K562 (cell line): ENCODE results near the gene GNB2. TPM values are rescaled to one million over a fixed set of nuclear protein-coding genes. Genes with fewer than 3 reads are reported as not detected.

Experiments used
- BCL6 ChIP-seq: fragments of 250-450 bp; sonication (Bioruptor Pico); IDR thresholded peaks from 2 replicates; pipeline ENCODE4 v1.4.0; 2020
- CHAMP1 ChIP-seq: fragments of 450-650 bp; IDR thresholded peaks from 2 replicates; pipeline ENCODE4 v1.6.1; 2016; ENCODE audit warnings: mild to moderate bottlenecking
- E2F1 ChIP-seq: sonication (generic); formaldehyde crosslinking; IDR thresholded peaks from 2 replicates; pipeline ENCODE4 v1.8.1; 2023; ENCODE audit warnings: mild to moderate bottlenecking, missing genetic modification reagents, moderate library complexity
- HDAC1 ChIP-seq, 2 experiments: fragments of 450-650 bp; IDR thresholded peaks; 2 replicates each; pipeline ENCODE4 v1.6.1; 2016 to 2017; ENCODE audit warnings: inconsistent platforms in 1 of 2, mild to moderate bottlenecking in 1 of 2, moderate library complexity in 1 of 2
- HMBOX1 ChIP-seq: sonication (generic); IDR thresholded peaks from 2 replicates; pipeline ENCODE4 v1.6.1; 2016
- MIER1 ChIP-seq: fragments of 450-650 bp; IDR thresholded peaks from 2 replicates; pipeline ENCODE4 v1.6.1; 2016; ENCODE audit warnings: antibody characterized with exemption, mild to moderate bottlenecking, low read depth
- MYC ChIP-seq, 2 experiments: fragments of 250-450 bp in 1 of 2; sonication (Bioruptor Pico) in 1 of 2; IDR thresholded peaks; 2 replicates each; pipeline versions ENCODE4 v1.5.1 to v1.6.1; 2012 to 2021; ENCODE audit warnings: low read depth in 2 of 2, borderline replicate concordance in 1 of 2, improper control_type of control experiment in 1 of 2, low read length in 1 of 2, mild to moderate bottlenecking in 1 of 2, moderate library complexity in 1 of 2
- PBX2 ChIP-seq, 2 experiments: IDR thresholded peaks in 1 of 2; conservative IDR thresholded peaks in 1 of 2; 2 replicates each; pipeline ENCODE4 v1.6.1; 2016; ENCODE audit warnings: low read depth in 2 of 2, mild to moderate bottlenecking in 1 of 2, missing compliant biosample characterization in 1 of 2, missing genetic modification characterization in 1 of 2, moderate library complexity in 1 of 2
- PHB2 ChIP-seq: fragments of 450-650 bp; IDR thresholded peaks from 2 replicates; pipeline ENCODE4 v1.6.1; 2017; ENCODE audit warnings: low read depth
- PRMT5 ChIP-seq: sonication (generic); formaldehyde crosslinking; IDR thresholded peaks from 2 replicates; pipeline ENCODE4 v1.5.0; 2020; ENCODE audit warnings: missing genetic modification reagents
- PRPF4 ChIP-seq: fragments of 200-400 bp; formaldehyde crosslinking; IDR thresholded peaks from one replicate; pipeline ENCODE4 v1.6.1; 2017; ENCODE audit warnings: low read length, low read depth, mild to moderate bottlenecking; ENCODE audit not compliant: insufficient read depth, poor library complexity, severe bottlenecking
- PTRF ChIP-seq: fragments of 450-650 bp; IDR thresholded peaks from 2 replicates; pipeline ENCODE4 v1.6.1; 2016; ENCODE audit warnings: mild to moderate bottlenecking, missing genetic modification characterization, missing compliant biosample characterization
- RFX1 ChIP-seq: fragments of 450-650 bp; IDR thresholded peaks from 2 replicates; pipeline ENCODE4 v1.6.1; 2016; ENCODE audit warnings: mild to moderate bottlenecking, moderate library complexity
- RFX5 ChIP-seq: IDR thresholded peaks from 2 replicates; pipeline ENCODE4 v1.6.1; 2011; ENCODE audit warnings: low read depth, mild to moderate bottlenecking, improper control_type of control experiment, low read length
- SMAD3 ChIP-seq: fragments of 450-650 bp; formaldehyde crosslinking; conservative IDR thresholded peaks from 2 replicates; pipeline ENCODE4 v1.4.0; 2020; ENCODE audit warnings: mild to moderate bottlenecking
- SNAPC5 ChIP-seq: fragments of 250-450 bp; sonication (Bioruptor Pico); IDR thresholded peaks from 2 replicates; pipeline ENCODE4 v1.8.0; 2021; ENCODE audit warnings: moderate library complexity, mild to moderate bottlenecking, inconsistent platforms
- TCFL5 ChIP-seq: fragments of 250-450 bp; sonication (Bioruptor Pico); conservative IDR thresholded peaks from 2 replicates; pipeline ENCODE4 v1.6.1; 2021; ENCODE audit warnings: mild to moderate bottlenecking, moderate library complexity, matching md5 sums
- USF2 ChIP-seq: sonication (generic); formaldehyde crosslinking; IDR thresholded peaks from 2 replicates; pipeline ENCODE4 v1.5.0; 2020; ENCODE audit warnings: missing genetic modification reagents
- ZNF282 ChIP-seq: sonication (generic); formaldehyde crosslinking; IDR thresholded peaks from 2 replicates; pipeline ENCODE4 v1.8.1; 2023; ENCODE audit warnings: missing genetic modification reagents
- polyA plus RNA-seq, 8 experiments: library from polyadenylated mRNA; depleted of rRNA in 4 of 8; stranded (reverse) in 5 of 8; unstranded in 3 of 8; fragments of >200 nt; fragmentation: Nextera tagmentation in 2 of 8; fragmentation: Illumina TruSeq in 1 of 8; extraction: Ambion mirVana in 2 of 8; extraction: Trizol in 1 of 8; gene quantifications; 2 replicates each; pipeline versions ENCODE4 v1.2.1 to v1.2.3, GENCODE V29; 2011 to 2014; ENCODE audit warnings: inconsistent platforms in 1 of 8, missing spikeins in 1 of 8
- total RNA-seq, 7 experiments: library from RNA; depleted of rRNA in 6 of 7; stranded (reverse); fragments of >200 nt in 6 of 7; fragmentation: Illumina TruSeq in 2 of 7; extraction: Trizol in 2 of 7; gene quantifications; 2 replicates each; pipeline versions ENCODE4 v1.2.1 to v1.2.3, GENCODE V29; 2011 to 2021; ENCODE audit warnings: low replicate concordance in 1 of 7

The GNB2 gene
- total and polyA plus RNA-seq, 9 of the 15 experiments (the other 6 are each of a cell fraction or from before 2014, with no cell fraction given) = 0.65 to 320 (median 104) TPM

- TF ChIP-seq USF2 (no peak), BCL6 (CRISPR knock-in tag) (no peak), PBX2 (CRISPR knock-in tag; IDR thresholded peaks at IDR 0.05; ENCODE audit: low read depth) (no peak), PBX2 (tag; conservative IDR thresholded peaks at IDR 0.05; ENCODE audit: low read depth) (no peak), RFX1 (no peak), MYC (IDR thresholded peaks at IDR 0.05; ENCODE audit: low read depth, low read length) (no peak), MYC (CRISPR knock-in tag; IDR thresholded peaks at IDR 0.05; ENCODE audit: borderline replicate concordance, low read depth) (peak; percentile 16; the same call in 1 of the 2 replicates), HDAC1 (IDR thresholded peaks at IDR 0.05) (peak in 1 of 2 experiments; percentile 9; a peak in 1 of 4 replicates), PRMT5 (CRISPR knock-in tag) (no peak), TCFL5 (CRISPR knock-in tag) (no peak), ZNF282 (CRISPR knock-in tag) (no peak), E2F1 (CRISPR knock-in tag) (no peak), PRPF4 (no peak), SNAPC5 (CRISPR knock-in tag) (no peak), RFX5 (no peak), MIER1 (no peak), PTRF (tag) (no peak), PHB2 (no peak), SMAD3 (CRISPR knock-in tag) (no peak), HMBOX1 (no peak), CHAMP1 (no peak)
These were observed 33.5 kb upstream of the GNB2 start (continued) for GRCh38 chr7:100639995-100640516.
